OCI-LY7 (cell line): ENCODE data around the gene SCN8A. TPM values are rescaled to one million over a fixed set of nuclear protein-coding genes. Genes with fewer than 3 reads are reported as not detected.
A peak's percentile ranks its signal among the peaks of the same experiment; 100 is the strongest.

Source experiments
- BruUV-seq: library from RNA; stranded (reverse); fragments of 400-500 nt; replicated peaks from 2 replicates; lab custom pipeline; 2021; lab: Mats Ljungman, UMichigan
- CTCF ChIA-PET: fragments of 300-600 bp; sonication (Branson Sonifier 250); formaldehyde crosslinking; loops from one replicate; lab custom pipeline; 2022; ENCODE audit warnings: antibody characterized with exemption; ENCODE audit not compliant: unreplicated experiment; lab: Charles Lee
- POLR2A ChIA-PET: fragments of 300-600 bp; sonication (Branson Sonifier 250); formaldehyde crosslinking; loops from one replicate; lab custom pipeline; 2022; ENCODE audit warnings: antibody characterized with exemption; lab: Charles Lee
- DNase-seq: peaks from one replicate; pipeline ENCODE4 v3.0.0-alpha.2; 2015; ENCODE audit warnings: low spot score
- H2AFZ ChIP-seq: fragments of 200-600 bp; sonication (generic), shearing (Covaris generic); 2 replicates; pipeline ENCODE4 v1.6.1; 2014; ENCODE audit warnings: mild to moderate bottlenecking, antibody characterized with exemption, low read length, moderate library complexity
- H3K27ac ChIP-seq: fragments of 200-600 bp; sonication (generic); 2 replicates; pipeline ENCODE4 v1.5.1; 2014; ENCODE audit warnings: mixed run types, low read depth, mild to moderate bottlenecking, moderate library complexity, low read length, inconsistent platforms; ENCODE audit not compliant: poor library complexity, severe bottlenecking
- H3K36me3 ChIP-seq: fragments of 200-600 bp; sonication (generic); 2 replicates; pipeline ENCODE4 v1.6.1; 2014; ENCODE audit warnings: mild to moderate bottlenecking, antibody characterized with exemption, low read length, moderate library complexity, mixed read lengths; ENCODE audit not compliant: insufficient read depth
- H3K4me1 ChIP-seq: fragments of 200-600 bp; sonication (generic); 2 replicates; pipeline ENCODE4 v1.5.1; 2014; ENCODE audit warnings: mild to moderate bottlenecking, low read length; ENCODE audit not compliant: insufficient read depth, poor library complexity, severe bottlenecking
- H3K4me2 ChIP-seq: fragments of 200-600 bp; sonication (generic); 2 replicates; pipeline ENCODE4 v1.6.1; 2014; ENCODE audit warnings: mild to moderate bottlenecking, low read length
- H3K4me3 ChIP-seq: fragments of 200-600 bp; sonication (generic); 2 replicates; pipeline ENCODE4 v1.5.1; 2014; ENCODE audit warnings: mild to moderate bottlenecking, low read depth, low read length; ENCODE audit not compliant: poor library complexity, severe bottlenecking
- H3K79me2 ChIP-seq: fragments of 200-600 bp; sonication (generic); 2 replicates; pipeline ENCODE4 v1.6.1; 2016; ENCODE audit warnings: low read depth, mild to moderate bottlenecking, low read length, moderate library complexity, mixed read lengths; ENCODE audit not compliant: insufficient read depth
- H3K9me2 ChIP-seq: fragments of 200-600 bp; sonication (generic); 2 replicates; pipeline ENCODE4 v1.6.1; 2016; ENCODE audit warnings: mild to moderate bottlenecking, low read length, mixed read lengths; ENCODE audit not compliant: insufficient read depth
- H3K9me3 ChIP-seq: fragments of 200-600 bp; sonication (generic); 2 replicates; pipeline ENCODE4 v1.6.1; 2014; ENCODE audit warnings: mild to moderate bottlenecking, mixed run types, low read length, mixed read lengths
- H4K20me1 ChIP-seq: fragments of 200-600 bp; sonication (generic); 2 replicates; pipeline ENCODE4 v1.6.1; 2014; ENCODE audit warnings: mild to moderate bottlenecking, antibody characterized with exemption, low read length, moderate library complexity, mixed read lengths; ENCODE audit not compliant: insufficient read depth
- EZH2phosphoT487 ChIP-seq: fragments of 200-600 bp; sonication (generic); IDR thresholded peaks from 2 replicates; pipeline ENCODE4 v1.6.1; 2018; ENCODE audit warnings: low read depth, borderline replicate concordance, mild to moderate bottlenecking, mixed run types, antibody characterized with exemption, low read length, moderate library complexity, mixed read lengths
- intact Hi-C: fragments of 100-400 bp; cut with micrococcal nuclease; formaldehyde crosslinking; loops from one replicate; pipeline ENCODE4 v1.10.0; 2022; ENCODE audit not compliant: unreplicated experiment
- total RNA-seq, 2 experiments: library from RNA; depleted of rRNA in 1 of 2; stranded (reverse); fragments of >200 nt in 1 of 2; shearing (Covaris generic) in 1 of 2; gene quantifications; 2 replicates each; pipeline ENCODE4 v1.2.3, GENCODE V29; 2014 to 2022
- TF ChIP-seq, protein P1 (sequence below): fragments of 200-600 bp; sonication (generic); conservative IDR thresholded peaks from 2 replicates; pipeline ENCODE4 v1.5.1; 2014; ENCODE audit warnings: mild to moderate bottlenecking, antibody characterized with exemption, low read length, moderate library complexity, mixed read lengths

SCN8A gene
- total RNA-seq, 2 experiments from 2014 or later = 0.88 to 2.6 TPM

DNA sequence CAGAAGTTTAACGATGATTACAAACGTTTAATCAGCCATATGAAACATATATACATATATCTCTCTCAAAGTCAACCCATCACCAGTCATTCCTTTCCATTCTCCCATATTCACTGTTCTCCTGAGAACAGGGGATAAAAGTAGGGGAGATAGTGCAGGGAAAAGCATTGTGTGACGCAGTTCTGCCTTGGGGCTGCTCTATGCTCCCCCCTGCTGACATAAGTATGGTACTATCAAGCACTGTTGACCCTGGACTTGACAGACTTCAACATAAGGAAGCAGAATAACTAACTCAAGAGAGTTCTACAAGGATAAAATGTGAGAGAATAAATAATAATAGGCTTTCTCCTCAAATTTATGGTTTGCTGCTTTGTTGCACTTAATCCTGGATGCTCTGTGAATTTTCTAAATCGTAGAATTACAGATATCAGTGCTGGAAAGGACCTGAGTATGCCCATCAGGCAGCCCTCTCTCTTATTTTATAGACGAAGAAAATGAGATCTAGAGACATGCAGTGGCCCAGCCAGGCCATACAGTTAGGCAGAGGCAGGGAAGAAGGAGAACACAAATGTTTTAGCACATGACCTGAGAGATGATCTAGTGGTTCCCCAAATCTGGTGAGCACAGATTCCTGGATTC, 87.2 kb downstream of the SCN8A start:
- no peak for TF ChIP-seq EZH2phosphoT487
- TF ChIP-seq, protein P1, sequence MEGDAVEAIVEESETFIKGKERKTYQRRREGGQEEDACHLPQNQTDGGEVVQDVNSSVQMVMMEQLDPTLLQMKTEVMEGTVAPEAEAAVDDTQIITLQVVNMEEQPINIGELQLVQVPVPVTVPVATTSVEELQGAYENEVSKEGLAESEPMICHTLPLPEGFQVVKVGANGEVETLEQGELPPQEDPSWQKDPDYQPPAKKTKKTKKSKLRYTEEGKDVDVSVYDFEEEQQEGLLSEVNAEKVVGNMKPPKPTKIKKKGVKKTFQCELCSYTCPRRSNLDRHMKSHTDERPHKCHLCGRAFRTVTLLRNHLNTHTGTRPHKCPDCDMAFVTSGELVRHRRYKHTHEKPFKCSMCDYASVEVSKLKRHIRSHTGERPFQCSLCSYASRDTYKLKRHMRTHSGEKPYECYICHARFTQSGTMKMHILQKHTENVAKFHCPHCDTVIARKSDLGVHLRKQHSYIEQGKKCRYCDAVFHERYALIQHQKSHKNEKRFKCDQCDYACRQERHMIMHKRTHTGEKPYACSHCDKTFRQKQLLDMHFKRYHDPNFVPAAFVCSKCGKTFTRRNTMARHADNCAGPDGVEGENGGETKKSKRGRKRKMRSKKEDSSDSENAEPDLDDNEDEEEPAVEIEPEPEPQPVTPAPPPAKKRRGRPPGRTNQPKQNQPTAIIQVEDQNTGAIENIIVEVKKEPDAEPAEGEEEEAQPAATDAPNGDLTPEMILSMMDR = peak; percentile 79
- Histone ChIP-seq H3K9me2 (no peaks in the 10 kb centered on the region), H3K27ac (no peak overlapping the region), H3K9me3 (no peaks in the 10 kb centered on the region), H3K4me3 (no peak overlapping the region), H2AFZ (no peak overlapping the region), H3K4me2 (no peak overlapping the region), H4K20me1 (no peaks in the 10 kb centered on the region), H3K4me1 (no peaks in the 10 kb centered on the region), H3K36me3 (no peaks in the 10 kb centered on the region), H3K79me2 (no peaks in the 10 kb centered on the region)
- intact Hi-C loops = loop anchor here (2.0 kb wide), 1 partner anchor 257 kb away; no protein-coding TSS in a partner anchor
- BruUV-seq = no TSS peak
- peak; percentile 40 for DNase-seq
- ChIA-PET CTCF (no interaction called here), POLR2A (no interaction called here)

DNA sequence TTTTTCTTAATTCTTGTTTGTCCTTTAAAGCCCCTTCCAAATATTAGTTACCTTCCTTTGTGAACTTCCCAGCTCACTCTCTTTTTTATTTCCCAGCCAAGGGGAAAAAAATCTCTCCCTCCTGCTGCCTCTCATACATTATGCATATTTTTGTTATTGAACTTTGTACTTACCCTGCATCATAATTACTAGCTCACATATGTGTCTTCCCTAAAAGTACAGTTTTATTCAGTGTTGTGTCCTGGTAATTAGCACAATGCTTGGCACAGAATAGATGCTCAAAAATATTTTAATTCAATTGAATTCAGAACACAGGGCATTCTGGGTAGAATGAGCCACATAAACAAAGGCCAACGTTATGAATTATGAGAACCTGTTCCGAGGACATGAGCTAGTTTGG, 91.9 kb downstream of the SCN8A start:
- Histone ChIP-seq H3K79me2 (no peaks in the 10 kb centered on the region), H3K27ac (no peak overlapping the region), H3K4me1 (no peaks in the 10 kb centered on the region), H3K4me2 (no peak overlapping the region), H4K20me1 (no peaks in the 10 kb centered on the region), H3K36me3 (no peaks in the 10 kb centered on the region), H3K9me3 (no peaks in the 10 kb centered on the region), H2AFZ (no peak overlapping the region), H3K9me2 (no peaks in the 10 kb centered on the region), H3K4me3 (no peak overlapping the region)
- TF ChIP-seq, protein P1 = no peak
- no peak for TF ChIP-seq EZH2phosphoT487
- ChIA-PET POLR2A (interaction anchor here (0.7 to 1.2 kb wide), 2 partner anchors 11 to 14 kb away, joined by 3 read pairs; no protein-coding TSS in a partner anchor), CTCF (no interaction called here)
- intact Hi-C loops = no loop called here
- DNase-seq = no peak
- no TSS peak for BruUV-seq

DNA sequence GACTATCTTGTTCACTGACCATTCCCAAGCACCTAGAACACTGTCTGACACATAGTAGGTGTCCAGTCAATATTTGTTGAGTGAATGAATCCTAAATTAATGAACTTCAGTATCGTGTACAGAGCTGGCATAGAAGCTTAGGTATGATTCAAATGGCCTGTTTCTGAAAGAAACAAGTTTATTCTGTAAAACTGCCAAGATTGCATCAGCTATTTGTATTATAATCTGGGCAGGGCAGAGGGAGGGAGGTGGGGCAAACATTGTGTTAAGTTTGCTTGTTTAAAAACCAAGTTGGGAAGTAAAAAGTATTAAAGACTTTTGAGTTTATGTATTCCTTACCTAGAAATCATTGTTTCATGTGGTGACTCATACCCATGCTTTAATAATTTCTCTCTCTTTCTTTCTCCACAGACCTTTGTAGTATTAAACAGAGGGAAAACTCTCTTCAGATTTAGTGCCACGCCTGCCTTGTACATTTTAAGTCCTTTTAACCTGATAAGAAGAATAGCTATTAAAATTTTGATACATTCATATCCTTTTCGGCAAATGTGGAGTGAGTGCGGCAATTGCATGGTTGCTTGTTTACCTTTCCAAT, 92.8 kb downstream of the SCN8A start:
- BruUV-seq = no TSS peak
- H3K27ac ChIP-seq = no peak overlapping the region
- POLR2A ChIA-PET = interaction anchor here (1.2 kb wide), 1 partner anchor 10 kb away, joined by 3 read pairs; no protein-coding TSS in a partner anchor

More for the DNA sequence above, 92.8 kb downstream of the SCN8A start:
- Histone ChIP-seq H3K36me3 (no peaks in the 10 kb centered on the region), H3K4me1 (no peaks in the 10 kb centered on the region), H4K20me1 (no peaks in the 10 kb centered on the region), H3K9me2 (no peaks in the 10 kb centered on the region), H2AFZ (no peak overlapping the region), H3K79me2 (no peaks in the 10 kb centered on the region), H3K4me2 (no peak overlapping the region), H3K4me3 (no peak overlapping the region), H3K9me3 (no peaks in the 10 kb centered on the region)
- CTCF ChIA-PET = no interaction called here
- intact Hi-C loops = no loop called here
- TF ChIP-seq, protein P1 = no peak
- no peak for TF ChIP-seq EZH2phosphoT487
- no peak for DNase-seq
